Measurements from ENCODE around the gene MVB12A. TPM values are rescaled to one million over a fixed set of nuclear protein-coding genes. Genes with fewer than 3 reads are reported as not detected.

MVB12A gene
- total and polyA plus RNA-seq, 9 of the 15 experiments (the other 6 are each of a cell fraction or from before 2014, with no cell fraction given) = 1.2 to 46.2 (median 22.4) TPM

DNA sequence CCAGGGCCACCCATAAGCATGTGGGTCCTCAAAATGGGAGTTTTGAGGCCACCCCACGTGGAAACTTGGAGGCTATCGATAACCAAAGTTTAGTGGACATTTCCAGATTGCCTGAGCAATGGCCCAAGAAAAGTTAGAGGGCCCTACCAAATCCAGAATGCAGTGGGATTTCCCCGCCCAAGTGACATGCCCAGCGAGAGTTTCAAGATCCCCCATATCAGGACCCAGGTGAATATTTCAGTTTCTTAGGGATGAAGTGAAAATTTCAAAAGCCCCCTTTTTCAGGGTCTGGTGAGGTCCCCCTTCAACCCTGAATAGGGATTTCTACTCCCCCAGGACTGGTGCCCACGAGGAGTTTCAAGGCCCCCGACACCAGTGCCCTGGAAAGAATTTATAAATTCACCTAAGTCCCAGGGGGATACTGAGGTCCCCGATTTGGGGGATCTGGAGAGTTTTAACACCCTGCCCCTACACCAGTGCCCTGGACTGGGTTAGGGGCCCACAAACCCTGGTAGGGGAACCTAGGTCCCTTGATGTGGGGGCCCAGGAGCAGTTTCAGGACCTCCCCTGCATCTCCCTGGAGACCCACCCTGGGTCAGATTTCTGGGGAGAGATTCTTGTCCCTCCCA lies 15.1 kb upstream of the MVB12A start (continued):
- TF ChIP-seq, protein P1, sequence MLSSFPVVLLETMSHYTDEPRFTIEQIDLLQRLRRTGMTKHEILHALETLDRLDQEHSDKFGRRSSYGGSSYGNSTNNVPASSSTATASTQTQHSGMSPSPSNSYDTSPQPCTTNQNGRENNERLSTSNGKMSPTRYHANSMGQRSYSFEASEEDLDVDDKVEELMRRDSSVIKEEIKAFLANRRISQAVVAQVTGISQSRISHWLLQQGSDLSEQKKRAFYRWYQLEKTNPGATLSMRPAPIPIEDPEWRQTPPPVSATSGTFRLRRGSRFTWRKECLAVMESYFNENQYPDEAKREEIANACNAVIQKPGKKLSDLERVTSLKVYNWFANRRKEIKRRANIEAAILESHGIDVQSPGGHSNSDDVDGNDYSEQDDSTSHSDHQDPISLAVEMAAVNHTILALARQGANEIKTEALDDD (IDR thresholded peaks at IDR 0.05) = no peak
- TF ChIP-seq ARNT (IDR thresholded peaks at IDR 0.05) = 0 out of 4 replicates have a peak, but pooled peaks of 1 of the 2 experiments have one; percentile 42
- TF ChIP-seq NR2C1 (IDR thresholded peaks at IDR 0.05) = no peak
- no peak for TF ChIP-seq NR2C1 (tag; IDR thresholded peaks at IDR 0.05)
- TF ChIP-seq KDM5B (IDR thresholded peaks at IDR 0.05; ENCODE audit: insufficient replicate concordance, low read depth, low read length) = no peak
- no peak for TF ChIP-seq DIDO1 (tag; IDR thresholded peaks at IDR 0.05; ENCODE audit: low read depth)
- peak; percentile 67; the same call in 1 of the 2 replicates for TF ChIP-seq PHF21A (IDR thresholded peaks at IDR 0.05; ENCODE audit: borderline replicate concordance, low read depth)
- 0 out of 2 replicates have a peak, but pooled peaks have one; percentile 26 for TF ChIP-seq FOXM1 (IDR thresholded peaks at IDR 0.05; ENCODE audit: low read depth)
- TF ChIP-seq FOXM1 (CRISPR knock-in tag; IDR thresholded peaks at IDR 0.05; ENCODE audit: low read depth) = no peak
- no peak for TF ChIP-seq SMARCC2 (IDR thresholded peaks at IDR 0.05; ENCODE audit: low read depth)
- TF ChIP-seq HCFC1 (IDR thresholded peaks at IDR 0.05; ENCODE audit: low read depth, low read length) = no peak
- TF ChIP-seq, protein P2, sequence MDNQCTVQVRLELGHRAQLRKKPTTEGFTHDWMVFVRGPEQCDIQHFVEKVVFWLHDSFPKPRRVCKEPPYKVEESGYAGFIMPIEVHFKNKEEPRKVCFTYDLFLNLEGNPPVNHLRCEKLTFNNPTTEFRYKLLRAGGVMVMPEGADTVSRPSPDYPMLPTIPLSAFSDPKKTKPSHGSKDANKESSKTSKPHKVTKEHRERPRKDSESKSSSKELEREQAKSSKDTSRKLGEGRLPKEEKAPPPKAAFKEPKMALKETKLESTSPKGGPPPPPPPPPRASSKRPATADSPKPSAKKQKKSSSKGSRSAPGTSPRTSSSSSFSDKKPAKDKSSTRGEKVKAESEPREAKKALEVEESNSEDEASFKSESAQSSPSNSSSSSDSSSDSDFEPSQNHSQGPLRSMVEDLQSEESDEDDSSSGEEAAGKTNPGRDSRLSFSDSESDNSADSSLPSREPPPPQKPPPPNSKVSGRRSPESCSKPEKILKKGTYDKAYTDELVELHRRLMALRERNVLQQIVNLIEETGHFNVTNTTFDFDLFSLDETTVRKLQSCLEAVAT (IDR thresholded peaks at IDR 0.05) = peak in 1 of 2 experiments; percentile 82; a peak in 2 of 4 replicates
- no peak for TF ChIP-seq CTBP1 (IDR thresholded peaks at IDR 0.05; ENCODE audit: borderline replicate concordance)
- TF ChIP-seq, protein P3, sequence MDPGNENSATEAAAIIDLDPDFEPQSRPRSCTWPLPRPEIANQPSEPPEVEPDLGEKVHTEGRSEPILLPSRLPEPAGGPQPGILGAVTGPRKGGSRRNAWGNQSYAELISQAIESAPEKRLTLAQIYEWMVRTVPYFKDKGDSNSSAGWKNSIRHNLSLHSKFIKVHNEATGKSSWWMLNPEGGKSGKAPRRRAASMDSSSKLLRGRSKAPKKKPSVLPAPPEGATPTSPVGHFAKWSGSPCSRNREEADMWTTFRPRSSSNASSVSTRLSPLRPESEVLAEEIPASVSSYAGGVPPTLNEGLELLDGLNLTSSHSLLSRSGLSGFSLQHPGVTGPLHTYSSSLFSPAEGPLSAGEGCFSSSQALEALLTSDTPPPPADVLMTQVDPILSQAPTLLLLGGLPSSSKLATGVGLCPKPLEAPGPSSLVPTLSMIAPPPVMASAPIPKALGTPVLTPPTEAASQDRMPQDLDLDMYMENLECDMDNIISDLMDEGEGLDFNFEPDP (CRISPR knock-in tag; IDR thresholded peaks at IDR 0.05) = no peak
- no peak for TF ChIP-seq HNRNPH1 (optimal IDR thresholded peaks at IDR 0.05; ENCODE audit: low read depth, low read length)
- TF ChIP-seq ZNF444 (CRISPR knock-in tag; IDR thresholded peaks at IDR 0.05) = no peak
- no peak for TF ChIP-seq MTF1 (CRISPR knock-in tag; IDR thresholded peaks at IDR 0.05; ENCODE audit: borderline replicate concordance)
- TF ChIP-seq, protein P4, sequence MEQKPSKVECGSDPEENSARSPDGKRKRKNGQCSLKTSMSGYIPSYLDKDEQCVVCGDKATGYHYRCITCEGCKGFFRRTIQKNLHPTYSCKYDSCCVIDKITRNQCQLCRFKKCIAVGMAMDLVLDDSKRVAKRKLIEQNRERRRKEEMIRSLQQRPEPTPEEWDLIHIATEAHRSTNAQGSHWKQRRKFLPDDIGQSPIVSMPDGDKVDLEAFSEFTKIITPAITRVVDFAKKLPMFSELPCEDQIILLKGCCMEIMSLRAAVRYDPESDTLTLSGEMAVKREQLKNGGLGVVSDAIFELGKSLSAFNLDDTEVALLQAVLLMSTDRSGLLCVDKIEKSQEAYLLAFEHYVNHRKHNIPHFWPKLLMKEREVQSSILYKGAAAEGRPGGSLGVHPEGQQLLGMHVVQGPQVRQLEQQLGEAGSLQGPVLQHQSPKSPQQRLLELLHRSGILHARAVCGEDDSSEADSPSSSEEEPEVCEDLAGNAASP (IDR thresholded peaks at IDR 0.05) = no peak
- TF ChIP-seq NRF1 (conservative IDR thresholded peaks at IDR 0.05 in 1 of 2, IDR thresholded peaks at IDR 0.05 in 1 of 2) = no peak
- no peak for TF ChIP-seq MCM3 (IDR thresholded peaks at IDR 0.05)
- TF ChIP-seq EP300 (IDR thresholded peaks at IDR 0.05; ENCODE audit: low read length) = no peak
